NCI-H187 treated with DMSO at 0.1 percent for 48 hours (cell line): ENCODE measurements around the gene ZNF750.
"Not testable (repeated sequence)": the region's sequence is repeated elsewhere in the genome, so short reads cannot be mapped to it uniquely, and the experiment has no call there.

Source experiments
- DNase-seq: peaks from one replicate; lab custom pipeline; 2025; lab: John Stamatoyannopoulos, UW

Gene ZNF750

GRCh38 chr17:82793974-82794630 lies 45.7 kb downstream of the ZNF750 start:
- no peak for DNase-seq

DNA sequence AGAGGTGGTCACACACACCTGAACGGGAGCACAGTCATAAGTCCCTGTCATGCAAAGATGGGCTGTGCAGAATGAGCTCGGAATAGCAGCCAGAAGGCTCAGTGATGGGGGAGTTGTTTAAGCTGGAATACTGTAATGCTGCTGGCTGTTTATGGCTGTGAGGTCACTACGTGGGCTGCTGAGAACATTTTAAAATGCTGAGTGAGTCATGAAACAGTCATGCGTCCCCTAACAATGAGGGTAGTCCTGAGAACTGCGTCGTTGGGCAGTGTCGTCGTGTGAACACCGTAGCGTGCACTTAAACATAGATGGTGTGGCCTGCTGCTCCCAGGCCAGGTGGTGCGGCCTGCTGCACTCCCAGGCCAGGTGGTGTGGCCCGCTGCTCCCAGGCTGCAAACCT lies 48.3 kb downstream of the ZNF750 start:
- DNase-seq: no peak

DNA sequence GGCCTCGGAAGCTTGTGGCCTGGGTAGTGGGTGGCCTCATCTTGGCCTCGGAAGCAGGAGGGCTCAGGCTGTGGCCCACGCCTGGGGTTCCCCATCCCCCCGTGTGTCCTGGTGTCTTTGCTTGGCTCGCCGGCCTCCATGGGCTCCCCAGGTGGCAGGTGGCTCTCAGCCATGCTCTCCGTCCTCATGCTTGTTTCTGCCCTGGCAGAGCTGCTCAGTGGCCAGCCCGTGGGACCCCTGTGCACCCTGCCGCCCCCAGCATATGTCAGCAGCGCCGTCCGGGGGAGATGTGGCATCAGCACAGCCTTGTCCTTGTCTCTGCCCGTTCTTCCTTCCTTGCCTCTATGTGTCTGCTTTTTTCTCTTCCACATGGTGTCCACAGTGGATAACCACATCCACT lies 49.4 kb downstream of the ZNF750 start:
- DNase-seq: no peak

DNA sequence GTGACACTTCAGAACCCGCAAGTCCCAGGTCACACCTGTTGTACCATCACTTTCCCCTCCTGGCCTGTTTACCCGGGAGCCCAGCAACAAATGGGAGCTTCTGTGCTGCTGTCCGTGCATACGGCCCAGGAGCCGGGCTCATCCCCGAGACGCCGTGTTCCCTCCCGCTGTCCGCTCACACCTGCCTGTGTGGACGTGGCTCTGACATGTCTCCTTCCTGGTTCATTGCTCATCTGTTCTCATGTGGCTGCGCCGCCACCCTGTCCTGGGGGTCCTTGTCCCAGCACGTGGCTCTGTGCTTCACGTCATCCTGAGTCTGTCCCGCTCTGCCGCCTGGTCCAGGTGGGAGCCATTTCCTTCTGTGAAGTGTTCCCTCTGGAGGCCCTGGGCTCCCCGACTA lies 50.0 kb downstream of the ZNF750 start:
- no peak for DNase-seq

DNA sequence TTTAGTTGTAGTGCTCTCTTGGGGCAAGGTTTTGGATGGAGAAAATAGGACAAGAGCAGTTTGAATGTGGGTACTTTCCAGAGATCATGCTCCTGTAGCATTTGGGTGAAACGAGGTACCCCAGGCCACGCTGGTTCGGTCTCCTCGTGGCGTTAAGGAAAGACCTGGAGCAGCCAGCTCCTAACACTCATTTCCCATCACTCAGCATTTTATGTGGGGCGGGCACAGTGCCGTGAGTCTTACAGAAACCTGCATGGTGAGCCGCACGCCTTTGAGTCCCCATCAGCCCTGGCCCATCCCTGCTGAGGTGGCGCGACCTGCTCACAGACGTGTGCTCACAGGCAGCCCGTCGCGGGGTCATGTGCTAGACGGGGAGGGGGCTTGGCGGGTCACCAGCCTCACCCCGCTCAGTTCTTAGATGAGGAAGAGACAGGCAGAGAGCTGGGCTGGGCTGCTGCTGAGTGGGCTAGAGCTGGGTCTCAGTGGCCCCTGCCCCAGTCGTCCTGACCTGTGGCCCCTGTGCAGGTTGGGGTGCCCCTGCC lies 50.7 kb downstream of the ZNF750 start:
- no peak for DNase-seq

DNA sequence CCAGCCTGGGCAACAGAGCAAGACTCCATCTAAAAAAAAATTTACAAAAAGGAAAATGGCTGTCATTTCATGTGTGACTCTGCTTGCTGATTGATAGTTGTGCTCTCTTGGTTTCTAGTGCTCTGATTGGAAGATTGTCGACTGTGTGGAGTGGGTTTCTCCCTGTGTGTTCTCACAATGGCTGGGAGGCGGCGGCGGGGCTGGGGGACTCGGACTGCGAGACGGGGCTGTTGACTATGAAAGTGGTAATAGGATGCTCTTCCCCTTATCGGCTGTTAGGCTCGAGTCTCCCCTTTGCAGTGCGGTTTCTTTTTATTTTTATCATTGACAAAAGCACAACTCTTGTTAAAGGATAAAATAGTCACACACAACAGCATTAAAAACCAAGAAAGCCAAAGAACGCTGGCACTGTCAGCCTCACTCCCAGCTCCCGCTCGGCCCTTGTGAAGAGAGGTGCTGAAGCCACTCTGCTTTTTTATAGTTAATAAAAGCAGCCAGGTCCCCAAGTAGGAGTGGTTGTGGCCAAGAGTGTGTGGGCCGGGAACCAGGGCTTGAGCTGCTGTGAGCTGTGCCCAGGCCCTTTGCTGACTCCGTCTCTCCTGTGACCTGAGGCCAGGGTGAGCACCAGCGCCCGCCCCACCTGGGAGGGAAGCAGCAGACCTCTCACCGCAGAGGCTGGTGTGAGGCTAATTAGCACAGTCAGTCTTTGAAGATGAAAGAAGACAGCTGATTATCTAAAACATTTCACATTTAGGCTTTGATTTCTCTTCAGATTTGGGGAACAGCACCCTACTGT lies 51.4 kb downstream of the ZNF750 start:
- no peak for DNase-seq

DNA sequence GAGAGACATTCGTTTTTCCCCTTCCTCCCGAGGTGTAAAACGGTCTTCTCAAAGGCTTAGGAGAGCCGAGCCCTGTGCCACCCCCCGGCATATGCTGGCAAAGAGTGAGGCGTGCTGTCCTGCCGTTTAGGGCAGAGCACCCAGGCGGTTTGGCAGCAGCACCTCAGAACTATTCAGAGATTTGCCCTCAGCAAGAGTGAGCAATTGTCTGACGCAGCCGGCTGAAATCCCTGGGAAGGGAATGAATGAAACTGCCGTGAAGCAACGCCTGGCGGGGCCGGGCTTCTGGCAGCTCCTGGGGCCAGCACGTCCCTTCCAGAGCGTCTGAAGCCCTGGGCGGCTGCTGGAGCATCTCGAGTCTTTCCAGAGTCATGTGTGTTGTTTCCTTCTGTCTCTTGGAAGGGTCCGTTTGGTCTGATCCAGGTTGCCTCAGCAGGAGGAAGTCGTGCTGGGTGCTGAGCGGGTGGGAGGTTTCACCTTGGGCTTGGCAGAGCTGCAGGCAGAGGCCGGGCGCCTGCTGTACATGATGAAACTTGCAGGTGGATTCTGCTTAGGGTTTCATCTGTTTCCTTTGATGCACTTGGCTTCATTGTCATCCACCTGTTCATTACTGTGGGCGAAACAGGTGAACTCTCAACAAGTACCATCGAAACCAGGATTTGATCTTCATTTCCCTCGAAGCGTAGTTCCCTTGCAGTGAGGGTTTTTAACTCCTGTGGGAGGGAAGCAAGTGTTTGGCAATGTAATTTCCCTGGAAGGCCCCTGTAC lies 52.6 kb downstream of the ZNF750 start:
- DNase-seq: peak; percentile 88

- no peak for DNase-seq
These were observed 53.4 kb downstream of the ZNF750 start for GRCh38 chr17:82786427-82786826.

DNA sequence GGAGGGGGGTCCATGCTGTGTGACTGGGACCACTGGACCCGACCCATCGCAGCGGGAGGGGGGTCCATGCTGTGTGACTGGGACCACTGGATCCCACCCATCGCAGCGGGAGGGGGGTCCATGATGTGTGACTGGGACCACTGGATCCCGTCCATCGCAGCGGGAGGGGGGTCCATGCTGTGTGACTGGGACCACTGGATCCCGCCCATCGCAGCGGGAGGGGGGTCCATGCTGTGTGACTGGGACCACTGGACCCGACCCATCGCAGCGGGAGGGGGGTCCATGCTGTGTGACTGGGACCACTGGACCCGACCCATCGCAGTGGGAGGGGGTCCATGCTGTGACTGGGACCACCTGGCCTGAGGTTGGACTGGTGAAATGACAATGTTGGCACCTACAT lies 54.2 kb downstream of the ZNF750 start:
- DNase-seq: not testable (repeated sequence)

- DNase-seq: no peak
These were observed 56.3 kb downstream of the ZNF750 start for GRCh38 chr17:82783498-82783897.

DNA sequence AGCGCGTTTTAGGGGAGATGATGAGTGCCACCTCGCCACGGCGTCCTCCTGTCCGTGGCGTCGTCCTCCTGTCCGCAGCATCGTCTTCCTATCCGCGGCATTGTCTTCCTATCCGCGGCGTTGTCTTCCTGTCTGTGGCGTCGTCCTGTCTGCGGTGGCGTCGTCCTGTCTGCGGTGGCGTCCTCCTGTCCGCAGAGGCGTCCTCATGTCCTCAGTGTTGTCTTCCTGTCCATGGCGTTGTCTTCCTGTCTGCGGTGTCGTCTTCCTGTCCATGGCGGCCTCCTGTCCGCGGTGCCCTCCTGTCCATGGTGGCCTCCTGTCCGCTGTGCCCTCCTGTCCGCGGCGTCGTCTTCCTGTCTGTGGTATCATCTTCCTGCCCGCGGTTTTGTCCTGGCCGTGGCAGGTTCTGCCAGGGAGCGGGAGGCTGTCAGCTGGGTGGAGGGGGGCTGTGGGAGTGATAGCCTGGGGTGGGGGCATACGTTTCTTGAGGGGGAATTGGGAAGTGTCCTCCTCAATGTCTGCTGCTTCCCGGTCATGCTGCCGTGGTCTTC lies 57.1 kb downstream of the ZNF750 start:
- no peak for DNase-seq

DNA sequence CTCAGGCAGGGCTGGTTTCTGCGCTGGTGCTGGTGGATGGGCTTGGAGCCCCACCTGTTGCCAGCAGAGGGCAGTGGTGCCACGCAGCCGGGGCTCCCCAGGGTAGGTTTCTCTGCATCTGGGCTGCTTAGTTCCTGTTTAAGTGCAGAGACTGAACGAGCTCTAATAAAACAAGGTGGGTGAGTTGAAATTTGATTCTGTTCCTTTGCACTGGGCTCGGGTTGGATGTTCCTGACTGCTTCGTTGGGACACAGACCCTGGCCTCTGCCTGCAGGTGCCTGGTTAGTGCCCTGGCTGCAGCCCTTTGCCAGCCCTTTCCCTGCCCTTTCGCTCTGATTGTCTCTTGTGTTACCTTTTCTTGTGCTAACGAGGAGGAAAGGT lies 57.9 kb downstream of the ZNF750 start:
- DNase-seq: peak; percentile 75

GRCh38 chr17:82780971-82781893 lies 58.6 kb downstream of the ZNF750 start:
- no peak for DNase-seq

GRCh38 chr17:82780195-82780594 lies 59.6 kb downstream of the ZNF750 start:
- DNase-seq: no peak

DNA sequence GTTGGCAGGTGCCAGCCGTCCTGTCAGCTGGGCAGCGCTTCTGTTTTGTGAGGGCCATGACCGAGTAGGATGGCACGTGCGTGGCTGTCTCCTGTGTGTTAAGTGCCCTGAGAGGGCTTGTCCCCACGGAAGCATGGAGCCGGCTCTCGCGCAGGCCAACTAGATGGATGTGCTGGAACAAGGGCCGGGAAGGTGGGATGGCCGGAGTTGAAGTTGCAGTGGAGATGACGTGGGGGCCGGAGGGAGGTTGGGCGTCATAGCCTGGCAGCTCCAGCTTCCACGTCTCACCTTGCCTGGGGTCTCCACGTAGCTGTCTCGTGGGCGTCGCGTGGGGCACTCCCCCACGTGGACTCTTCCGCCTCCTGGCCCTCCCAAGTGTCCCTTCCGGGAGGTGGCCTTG lies 60.3 kb downstream of the ZNF750 start:
- DNase-seq: no peak
